ENCODE measurements around the gene NRARP. TPM values are rescaled to one million over a fixed set of nuclear protein-coding genes. Genes with fewer than 3 reads are reported as not detected.

NRARP gene
- total and polyA plus RNA-seq, 7 experiments from 2014 or later = 0.70 to 2.7 (median 1.7) TPM; not detected in 2

- H3K4me3 Mint-ChIP-seq = peak overlapping the region; percentile 30 to 78 (median 57)
These were observed 31.0 kb downstream of the NRARP start for GRCh38 chr9:137270929-137271695.

GRCh38 chr9:137269231-137269772 lies 32.8 kb downstream of the NRARP start:
- no peaks in the 10 kb centered on the region for H3K9me3 ChIP-seq (ENCODE audit: control insufficient read depth in 2 of 3, low read length in 3 of 3)
- H3K4me3 ChIP-seq (ENCODE audit: low read length) = no peak overlapping the region
- Mint-ChIP-seq H3K27ac (no peak overlapping the region), H3K9me3 (no peaks in the 10 kb centered on the region), H3K36me3 (peaks cover 4 to 30% (median 5%) of the 10 kb centered on the region in 5 donors), H3K27me3 (no peaks in the 10 kb centered on the region), H3K4me1 (peaks cover 7 to 22% (median 14%) of the 10 kb centered on the region in 7 donors), H3K4me3 (no peak overlapping the region)
- no peaks in the 10 kb centered on the region for H3K27me3 ChIP-seq (ENCODE audit: control insufficient read depth in 2 of 2, insufficient read depth in 2 of 2, low read length in 2 of 2)
- H3K36me3 ChIP-seq (ENCODE audit: control insufficient read depth in 2 of 3, insufficient read depth in 3 of 3, low read length in 3 of 3) = peaks cover 0 to 66% (median 4%) of the 10 kb centered on the region in 3 experiments
- DNase-seq (no peak), ATAC-seq (no peak)
- peaks cover 0 to 16% of the 10 kb centered on the region in 2 donors for H3K4me1 ChIP-seq (ENCODE audit: control insufficient read depth in 2 of 2, insufficient read depth in 2 of 2, low read length in 2 of 2)
- intact Hi-C loops (cut with micrococcal nuclease) = no loop called here
- ChIA-PET POLR2A (no interaction called here), CTCF (no interaction called here)
- no peak overlapping the region for H3K27ac ChIP-seq (ENCODE audit: low read depth, low read length)

More at GRCh38 chr9:137270929-137271695, 31.0 kb downstream of the NRARP start:
- intact Hi-C loops (cut with micrococcal nuclease) = loop anchor here in 1 of 2 donors (2.0 kb wide), 1 partner anchor 16 kb away; the partner anchor contains the start of gene NELFB
- no peak overlapping the region for H3K27ac ChIP-seq (ENCODE audit: low read depth, low read length)
- ATAC-seq = peak; percentile 67
- H3K36me3 ChIP-seq (ENCODE audit: control insufficient read depth in 2 of 3, insufficient read depth in 3 of 3, low read length in 3 of 3) = peaks cover 0 to 53% (median 4%) of the 10 kb centered on the region in 3 experiments
- Mint-ChIP-seq H3K27me3 (no peaks in the 10 kb centered on the region), H3K4me1 (peaks cover 14 to 27% (median 16%) of the 10 kb centered on the region in 7 donors), H3K27ac (peak overlapping the region in 6 of 9 donors; percentile 19 to 82 (median 64)), H3K36me3 (peaks cover 4 to 28% (median 5%) of the 10 kb centered on the region in 5 donors), H3K9me3 (no peaks in the 10 kb centered on the region)
- H3K4me3 ChIP-seq (ENCODE audit: low read length) = no peak overlapping the region
- ChIA-PET POLR2A (interaction anchor here (1.0 to 2.4 kb wide), 2 partner anchors 15 to 30 kb away, joined by 6 to 8 read pairs; partner anchors contain the start of gene TUBB4B), CTCF (interaction anchor here (0.6 kb wide), 1 partner anchor 23 kb away, joined by 3 read pairs; no protein-coding TSS in a partner anchor)
- no peaks in the 10 kb centered on the region for H3K9me3 ChIP-seq (ENCODE audit: control insufficient read depth in 2 of 3, low read length in 3 of 3)
- DNase-seq = peak in 7 of 9 donors; percentile 39 to 67 (median 58)
- H3K27me3 ChIP-seq (ENCODE audit: control insufficient read depth in 2 of 2, insufficient read depth in 2 of 2, low read length in 2 of 2) = no peaks in the 10 kb centered on the region
- peaks cover 0 to 16% of the 10 kb centered on the region in 2 donors for H3K4me1 ChIP-seq (ENCODE audit: control insufficient read depth in 2 of 2, insufficient read depth in 2 of 2, low read length in 2 of 2)

DNA sequence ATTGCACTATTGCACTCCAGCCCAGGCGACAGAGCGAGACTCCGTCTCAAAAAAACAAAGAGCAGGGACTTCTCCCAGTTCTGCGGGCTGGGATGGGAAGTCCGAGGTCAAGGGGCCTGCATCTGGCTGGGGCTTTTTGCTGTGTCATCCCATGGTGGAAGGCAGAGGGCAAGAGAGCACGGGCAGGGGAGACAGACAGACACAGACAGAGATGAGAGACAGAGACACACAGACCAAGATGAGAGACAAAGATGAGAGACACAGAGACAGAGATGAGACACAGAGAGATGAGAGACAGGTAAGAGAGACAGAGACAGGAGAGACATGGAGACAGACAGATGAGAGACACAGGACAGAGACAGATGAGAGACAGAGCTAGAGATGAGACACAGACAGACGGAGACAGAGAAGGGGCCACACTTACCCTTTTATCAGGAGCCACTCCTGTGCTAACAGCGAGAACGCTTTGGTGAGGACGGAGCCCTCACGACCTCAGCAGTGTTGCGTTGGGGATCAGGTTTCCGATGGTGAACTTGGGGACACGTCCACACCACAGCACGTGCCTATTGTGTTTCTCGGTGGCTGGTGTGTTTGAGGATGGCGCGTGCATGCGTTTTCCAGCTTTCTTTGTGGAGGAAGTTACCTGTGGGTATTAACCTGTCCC lies 33.4 kb downstream of the NRARP start:
- peaks cover 4 to 29% (median 6%) of the 10 kb centered on the region in 5 donors for H3K36me3 Mint-ChIP-seq
- intact Hi-C loops (cut with micrococcal nuclease) = no loop called here

DNA sequence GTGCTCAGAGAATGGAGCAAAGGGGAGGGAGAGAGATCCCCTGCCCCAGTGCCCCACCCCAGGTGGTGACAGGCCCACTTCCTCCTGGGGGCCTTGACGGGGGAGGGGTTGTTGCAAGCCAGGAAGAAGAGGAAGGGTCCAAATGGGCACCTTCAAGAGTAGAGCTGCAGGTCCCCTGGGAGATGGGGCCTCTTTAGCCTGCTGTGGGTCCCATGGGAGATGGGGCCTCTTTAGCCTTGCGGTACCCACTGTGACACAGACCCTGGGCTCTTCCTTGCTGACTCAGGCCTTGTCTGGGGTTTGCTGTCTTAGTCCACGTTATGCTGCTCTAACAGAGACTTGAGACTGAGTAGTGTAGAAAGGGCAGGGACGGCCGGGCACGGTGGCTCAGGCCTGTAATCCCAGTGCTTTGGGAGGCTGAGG lies 34.1 kb downstream of the NRARP start:
- DNase-seq (no peak), ATAC-seq (no peak)
- no peaks in the 10 kb centered on the region for H3K27me3 Mint-ChIP-seq
- H3K36me3 Mint-ChIP-seq = peaks cover 4 to 29% (median 9%) of the 10 kb centered on the region in 5 donors
- intact Hi-C loops (cut with micrococcal nuclease) = no loop called here
- H3K4me1 Mint-ChIP-seq = peaks cover 7 to 22% (median 14%) of the 10 kb centered on the region in 7 donors
- H3K4me3 ChIP-seq (ENCODE audit: low read length) = no peak overlapping the region
- peak overlapping the region in 1 of 9 donors; percentile 48 for H3K27ac Mint-ChIP-seq
- no peaks in the 10 kb centered on the region for H3K27me3 ChIP-seq (ENCODE audit: control insufficient read depth in 2 of 2, insufficient read depth in 2 of 2, low read length in 2 of 2)
- H3K36me3 ChIP-seq (ENCODE audit: control insufficient read depth in 2 of 3, insufficient read depth in 3 of 3, low read length in 3 of 3) = peaks cover 0 to 70% (median 4%) of the 10 kb centered on the region in 3 experiments
- ChIA-PET POLR2A (no interaction called here), CTCF (no interaction called here)
- no peaks in the 10 kb centered on the region for H3K9me3 Mint-ChIP-seq
- no peaks in the 10 kb centered on the region for H3K9me3 ChIP-seq (ENCODE audit: control insufficient read depth in 2 of 3, low read length in 3 of 3)
- H3K4me1 ChIP-seq (ENCODE audit: control insufficient read depth in 2 of 2, insufficient read depth in 2 of 2, low read length in 2 of 2) = peaks cover 0 to 16% of the 10 kb centered on the region in 2 donors
- H3K4me3 Mint-ChIP-seq = no peak overlapping the region
- no peak overlapping the region for H3K27ac ChIP-seq (ENCODE audit: low read depth, low read length)

More for the DNA sequence above, 33.4 kb downstream of the NRARP start:
- H3K4me1 ChIP-seq (ENCODE audit: control insufficient read depth in 2 of 2, insufficient read depth in 2 of 2, low read length in 2 of 2) = peaks cover 0 to 16% of the 10 kb centered on the region in 2 donors
- H3K27ac ChIP-seq (ENCODE audit: low read depth, low read length) = no peak overlapping the region
- ChIA-PET CTCF (no interaction called here), POLR2A (no interaction called here)
- H3K9me3 ChIP-seq (ENCODE audit: control insufficient read depth in 2 of 3, low read length in 3 of 3) = no peaks in the 10 kb centered on the region
- peaks cover 0 to 72% (median 4%) of the 10 kb centered on the region in 3 experiments for H3K36me3 ChIP-seq (ENCODE audit: control insufficient read depth in 2 of 3, insufficient read depth in 3 of 3, low read length in 3 of 3)
- H3K9me3 Mint-ChIP-seq = no peaks in the 10 kb centered on the region
- H3K4me3 Mint-ChIP-seq = no peak overlapping the region
- ATAC-seq = no peak
- H3K27me3 Mint-ChIP-seq = no peaks in the 10 kb centered on the region
- DNase-seq = no peak
- H3K4me3 ChIP-seq (ENCODE audit: low read length) = no peak overlapping the region
- H3K4me1 Mint-ChIP-seq = peaks cover 7 to 22% (median 14%) of the 10 kb centered on the region in 7 donors
- no peak overlapping the region for H3K27ac Mint-ChIP-seq
- H3K27me3 ChIP-seq (ENCODE audit: control insufficient read depth in 2 of 2, insufficient read depth in 2 of 2, low read length in 2 of 2) = no peaks in the 10 kb centered on the region

DNA sequence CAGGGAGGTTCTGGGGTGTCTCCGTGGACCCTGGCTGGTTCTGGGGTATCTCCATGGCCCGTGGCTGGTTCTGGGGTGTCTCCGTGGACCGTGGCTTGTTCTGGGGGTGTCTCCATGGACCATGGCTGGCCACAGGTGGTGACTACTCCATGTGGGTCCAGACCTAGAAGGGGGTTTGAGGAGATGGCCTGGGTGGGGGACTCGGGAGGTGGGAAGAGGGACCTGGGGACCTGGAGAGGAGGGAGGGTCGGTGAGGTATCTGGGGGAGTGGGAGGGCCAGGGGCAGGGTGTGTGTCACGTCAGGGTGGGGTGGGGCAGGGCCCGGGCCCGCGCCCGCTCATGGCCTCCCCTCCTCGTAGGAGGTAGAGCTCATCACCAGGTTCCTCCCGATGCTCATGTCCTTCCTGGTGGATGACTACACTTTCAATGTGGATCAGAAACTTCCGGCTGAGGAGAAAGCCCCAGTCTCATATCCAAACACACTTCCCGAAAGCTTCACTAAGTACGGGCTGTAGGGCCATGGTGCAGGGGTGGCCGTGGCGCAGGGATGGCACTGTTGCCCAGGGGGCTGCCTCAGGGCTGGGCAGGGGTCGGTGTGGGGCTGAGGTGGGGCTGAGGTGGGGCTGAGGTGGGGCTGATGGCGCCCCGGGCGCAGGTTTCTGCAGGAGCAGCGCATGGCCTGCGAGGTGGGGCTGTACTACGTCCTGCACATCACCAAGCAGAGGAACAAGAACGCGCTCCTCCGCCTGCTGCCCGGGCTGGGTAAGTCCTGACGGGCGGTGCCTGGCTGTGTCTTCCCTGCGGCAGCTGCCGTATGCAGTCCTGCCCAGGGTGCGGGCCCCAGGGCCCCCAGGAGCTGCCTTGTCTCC lies 35.3 kb downstream of the NRARP start:
- no peaks in the 10 kb centered on the region for H3K27me3 Mint-ChIP-seq
- H3K4me1 Mint-ChIP-seq = peaks cover 7 to 20% (median 13%) of the 10 kb centered on the region in 7 donors
- DNase-seq = no peak
- POLR2A ChIA-PET = interaction anchor here (0.6 to 0.7 kb wide), 2 partner anchors 12 to 229 kb away, joined by 3 read pairs; no protein-coding TSS in a partner anchor
- CTCF ChIA-PET = interaction anchor here (0.7 kb wide), 1 partner anchor 121 kb away, joined by 3 read pairs; no protein-coding TSS in a partner anchor
- intact Hi-C loops (cut with micrococcal nuclease) = no loop called here
- ATAC-seq = no peak
- H3K9me3 Mint-ChIP-seq = no peaks in the 10 kb centered on the region
- no peak overlapping the region for H3K4me3 Mint-ChIP-seq
- H3K36me3 ChIP-seq (ENCODE audit: control insufficient read depth in 2 of 3, insufficient read depth in 3 of 3, low read length in 3 of 3) = peaks cover 0 to 63% (median 4%) of the 10 kb centered on the region in 3 experiments
- no peak overlapping the region for H3K27ac Mint-ChIP-seq
- H3K4me1 ChIP-seq (ENCODE audit: control insufficient read depth in 2 of 2, insufficient read depth in 2 of 2, low read length in 2 of 2) = peaks cover 0 to 8% of the 10 kb centered on the region in 2 donors
- no peak overlapping the region for H3K4me3 ChIP-seq (ENCODE audit: low read length)
- H3K36me3 Mint-ChIP-seq = peaks cover 5 to 32% (median 9%) of the 10 kb centered on the region in 5 donors
- H3K9me3 ChIP-seq (ENCODE audit: control insufficient read depth in 2 of 3, low read length in 3 of 3) = no peaks in the 10 kb centered on the region
- H3K27me3 ChIP-seq (ENCODE audit: control insufficient read depth in 2 of 2, insufficient read depth in 2 of 2, low read length in 2 of 2) = no peaks in the 10 kb centered on the region
- no peak overlapping the region for H3K27ac ChIP-seq (ENCODE audit: low read depth, low read length)

- H3K27me3 ChIP-seq (ENCODE audit: control insufficient read depth in 2 of 2, insufficient read depth in 2 of 2, low read length in 2 of 2) = no peaks in the 10 kb centered on the region
- peaks cover 0 to 63% (median 4%) of the 10 kb centered on the region in 3 experiments for H3K36me3 ChIP-seq (ENCODE audit: control insufficient read depth in 2 of 3, insufficient read depth in 3 of 3, low read length in 3 of 3)
- H3K4me3 Mint-ChIP-seq = no peak overlapping the region
- ChIA-PET POLR2A (interaction anchor here (0.5 to 1.2 kb wide), 4 partner anchors 10 to 230 kb away, joined by 3 to 4 read pairs (median 3); no protein-coding TSS in a partner anchor), CTCF (no interaction called here)
- H3K27ac Mint-ChIP-seq = no peak overlapping the region
- no peaks in the 10 kb centered on the region for H3K27me3 Mint-ChIP-seq
- no peak overlapping the region for H3K4me3 ChIP-seq (ENCODE audit: low read length)
- H3K9me3 ChIP-seq (ENCODE audit: control insufficient read depth in 2 of 3, low read length in 3 of 3) = no peaks in the 10 kb centered on the region
- intact Hi-C loops (cut with micrococcal nuclease) = no loop called here
- peaks cover 0 to 2% of the 10 kb centered on the region in 2 donors for H3K4me1 ChIP-seq (ENCODE audit: control insufficient read depth in 2 of 2, insufficient read depth in 2 of 2, low read length in 2 of 2)
- DNase-seq (no peak), ATAC-seq (no peak)
- H3K4me1 Mint-ChIP-seq = peaks cover 6 to 13% (median 7%) of the 10 kb centered on the region in 7 donors
- H3K9me3 Mint-ChIP-seq = no peaks in the 10 kb centered on the region
- no peak overlapping the region for H3K27ac ChIP-seq (ENCODE audit: low read depth, low read length)
- peaks cover 5 to 32% (median 7%) of the 10 kb centered on the region in 5 donors for H3K36me3 Mint-ChIP-seq
These were observed 35.9 kb downstream of the NRARP start for GRCh38 chr9:137266162-137266527.
